ENCODE data around the gene MYADML2. TPM values are rescaled to one million over a fixed set of nuclear protein-coding genes. Genes with fewer than 3 reads are reported as not detected.
A peak's percentile ranks its signal among the peaks of the same experiment; 100 is the strongest.

Gene MYADML2
- total RNA-seq, 4 donors from 2014 or later: not detected

DNA sequence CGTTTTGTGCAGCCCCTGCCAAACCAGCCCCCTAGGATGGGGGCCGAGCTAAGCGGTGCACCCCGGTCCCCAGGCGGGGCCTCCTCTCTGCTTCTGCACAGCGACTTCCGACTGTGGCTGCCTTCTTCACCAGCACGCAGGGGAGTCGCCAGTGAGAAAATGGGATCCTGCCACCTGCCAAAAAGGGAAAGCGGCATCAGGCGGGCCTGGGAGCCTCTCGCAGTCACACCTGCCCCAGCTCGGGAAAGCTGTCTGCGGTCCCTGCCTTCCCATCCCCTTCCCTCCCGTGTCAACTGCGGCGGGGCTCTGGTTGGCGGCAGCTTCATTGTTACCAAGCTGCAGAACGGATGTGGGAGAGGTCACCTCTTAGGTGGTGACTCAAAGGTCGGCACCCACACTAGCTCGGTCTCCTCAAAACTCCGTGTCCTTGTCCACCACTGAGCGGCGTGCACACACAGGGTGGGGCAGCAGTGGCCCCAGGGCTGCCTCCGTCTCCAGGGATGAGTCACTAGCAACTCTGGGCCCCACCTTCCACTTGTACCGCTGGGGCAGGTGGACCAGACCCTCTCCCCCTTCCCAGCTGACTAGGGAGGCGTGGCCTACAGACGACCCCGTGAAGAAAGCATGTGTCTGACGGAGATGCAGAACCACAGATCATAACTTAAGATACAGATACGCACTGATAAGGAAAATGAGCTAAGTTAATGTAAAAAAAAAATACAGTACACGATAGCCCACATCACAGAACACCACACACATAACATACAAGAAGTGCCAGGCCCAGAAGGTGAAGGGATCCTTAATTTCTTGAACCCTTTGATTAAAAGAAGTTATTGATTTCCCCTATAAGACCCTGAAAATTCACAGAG is 34.4 kb downstream of the MYADML2 start:
- no peak for TF ChIP-seq POLR2A (IDR thresholded peaks at IDR 0.05)
- TF ChIP-seq, protein P1, sequence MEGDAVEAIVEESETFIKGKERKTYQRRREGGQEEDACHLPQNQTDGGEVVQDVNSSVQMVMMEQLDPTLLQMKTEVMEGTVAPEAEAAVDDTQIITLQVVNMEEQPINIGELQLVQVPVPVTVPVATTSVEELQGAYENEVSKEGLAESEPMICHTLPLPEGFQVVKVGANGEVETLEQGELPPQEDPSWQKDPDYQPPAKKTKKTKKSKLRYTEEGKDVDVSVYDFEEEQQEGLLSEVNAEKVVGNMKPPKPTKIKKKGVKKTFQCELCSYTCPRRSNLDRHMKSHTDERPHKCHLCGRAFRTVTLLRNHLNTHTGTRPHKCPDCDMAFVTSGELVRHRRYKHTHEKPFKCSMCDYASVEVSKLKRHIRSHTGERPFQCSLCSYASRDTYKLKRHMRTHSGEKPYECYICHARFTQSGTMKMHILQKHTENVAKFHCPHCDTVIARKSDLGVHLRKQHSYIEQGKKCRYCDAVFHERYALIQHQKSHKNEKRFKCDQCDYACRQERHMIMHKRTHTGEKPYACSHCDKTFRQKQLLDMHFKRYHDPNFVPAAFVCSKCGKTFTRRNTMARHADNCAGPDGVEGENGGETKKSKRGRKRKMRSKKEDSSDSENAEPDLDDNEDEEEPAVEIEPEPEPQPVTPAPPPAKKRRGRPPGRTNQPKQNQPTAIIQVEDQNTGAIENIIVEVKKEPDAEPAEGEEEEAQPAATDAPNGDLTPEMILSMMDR (IDR thresholded peaks at IDR 0.05): no peak
- Histone ChIP-seq H3K9me3 (no peaks in the 10 kb centered on the region), H3K27ac (peak overlapping the region; percentile 70 to 90 (median 82)), H3K4me1 (peaks cover 25 to 75% (median 37%) of the 10 kb centered on the region in 3 donors), H3K36me3 (peaks cover 31 to 64% (median 40%) of the 10 kb centered on the region in 3 donors), H3K27me3 (no peaks in the 10 kb centered on the region), H3K4me3 (no peak overlapping the region)
- intact Hi-C loops (cut with DNase I): no loop called here
- DNase-seq: no peak
- WGBS, 2 donors: 73 to 86% methylated on average over 16 to 23 of the region's 32 CpGs

DNA sequence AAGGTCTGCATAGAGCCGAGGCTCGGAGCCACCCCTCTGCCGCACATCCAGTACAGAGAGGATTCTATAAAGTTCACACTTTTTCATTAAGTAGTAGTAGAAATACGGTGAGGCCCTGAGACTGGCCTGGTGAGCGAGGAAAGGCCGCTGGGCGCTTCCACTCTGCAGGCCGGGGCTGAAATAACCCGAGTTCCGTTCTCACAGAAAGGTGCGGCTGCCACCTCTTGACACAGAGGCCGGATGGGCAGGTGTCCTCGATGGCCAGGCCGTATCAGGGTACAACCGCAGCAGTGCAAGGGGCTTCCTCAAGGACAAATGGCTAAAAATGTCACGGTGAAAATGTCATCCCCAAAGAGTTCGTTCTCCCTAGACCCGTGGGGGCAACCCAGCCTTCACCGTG is 35.1 kb downstream of the MYADML2 start:
- Histone ChIP-seq H3K27me3 (no peaks in the 10 kb centered on the region), H3K4me3 (peak overlapping the region in 3 of 4 donors; percentile 7 to 97 (median 77)), H3K9me3 (no peaks in the 10 kb centered on the region), H3K27ac (peak overlapping the region; percentile 70 to 90 (median 82)), H3K36me3 (peaks cover 31 to 71% (median 46%) of the 10 kb centered on the region in 3 donors), H3K4me1 (peaks cover 21 to 69% (median 33%) of the 10 kb centered on the region in 3 donors)
- intact Hi-C loops (cut with DNase I): no loop called here
- DNase-seq: no peak
- 76 to 87% methylated on average over 10 to 12 of the region's 19 CpGs for WGBS, 2 donors
- TF ChIP-seq, protein P1 (IDR thresholded peaks at IDR 0.05): no peak

DNA sequence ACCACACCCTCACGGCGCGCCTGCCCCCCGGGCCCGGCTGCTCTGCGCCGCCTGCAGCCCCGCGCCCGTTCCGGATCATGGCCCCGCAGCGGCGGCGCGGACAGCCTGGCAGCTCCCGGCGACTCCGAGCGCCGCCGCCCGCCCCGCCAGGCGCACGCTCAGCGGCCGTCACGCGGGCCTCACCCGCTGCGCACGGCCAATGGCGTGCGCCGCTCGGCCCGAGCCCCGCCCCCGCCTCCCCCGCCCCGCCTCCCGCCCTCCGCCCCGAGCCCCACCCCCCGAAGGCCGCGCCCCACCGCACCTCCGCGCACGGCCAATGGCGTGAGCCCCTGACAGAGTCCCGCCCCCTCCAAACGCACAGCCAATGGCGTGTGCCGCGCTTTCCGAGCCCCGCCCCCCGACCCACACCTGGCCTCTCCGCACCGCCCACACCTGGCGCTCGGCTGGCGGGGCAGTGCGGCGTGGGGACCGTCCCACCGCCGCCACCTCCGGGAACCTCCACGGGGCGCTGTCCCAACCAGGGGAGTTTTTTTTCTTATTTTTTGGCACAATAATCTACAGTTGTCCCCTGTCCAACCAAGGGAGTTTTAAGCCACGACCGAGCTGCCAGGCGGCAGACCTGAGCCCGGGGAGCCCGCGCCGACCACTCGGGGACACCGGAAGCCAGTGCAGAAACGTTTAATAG is 35.6 kb downstream of the MYADML2 start, which contains the start of gene PCYT2:
PCYT2 (minus strand) TSS at position 123 of the 685 bp plus-strand sequence; CDS start at position 79, 44 bp downstream.
- H3K4me1 ChIP-seq: peaks cover 16 to 64% (median 27%) of the 10 kb centered on the region in 3 donors
- H3K27me3 ChIP-seq: no peaks in the 10 kb centered on the region
- intact Hi-C loops (cut with DNase I): no loop called here
- no peaks in the 10 kb centered on the region for H3K9me3 ChIP-seq
- peak; percentile 44 for DNase-seq
- TF ChIP-seq, protein P1 (IDR thresholded peaks at IDR 0.05): peak in 1 of 6 experiments; percentile 38
- peak in 2 of 4 donors; percentile 25 to 42 for TF ChIP-seq POLR2A (IDR thresholded peaks at IDR 0.05)
- 21 to 38% methylated on average over 9 to 15 of the region's 84 CpGs for WGBS, 2 donors
- H3K27ac ChIP-seq: peak within 1 kb of the TSS; percentile 84 to 90 (median 87)
- peak within 1 kb of the TSS; percentile 70 to 97 (median 74) for H3K4me3 ChIP-seq
- peaks cover 31 to 76% (median 46%) of the 10 kb centered on the region in 3 donors for H3K36me3 ChIP-seq

DNA sequence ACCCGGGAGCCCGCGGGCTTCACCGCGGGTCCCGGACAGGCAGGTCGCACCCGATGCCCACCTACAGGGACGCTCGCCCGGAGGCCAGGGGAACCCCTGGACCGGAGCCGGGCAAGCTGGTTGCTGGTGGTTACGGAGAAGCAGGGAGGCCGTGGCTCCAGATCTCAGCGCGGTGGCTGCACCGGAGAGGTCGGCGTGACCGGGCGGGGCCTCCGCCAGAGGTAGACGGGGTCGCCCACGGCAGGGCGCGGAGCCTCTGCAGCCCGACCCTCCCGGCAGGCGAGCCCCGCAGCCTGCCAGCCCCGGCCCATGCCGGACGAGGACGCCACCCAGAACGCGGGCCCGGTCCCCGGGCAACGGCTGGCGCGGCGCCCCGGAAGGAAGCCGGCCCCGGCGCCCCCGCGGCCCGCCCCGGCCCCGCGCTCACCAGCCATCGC is 36.2 kb downstream of the MYADML2 start:
- no peaks in the 10 kb centered on the region for H3K27me3 ChIP-seq
- peaks cover 15 to 58% (median 21%) of the 10 kb centered on the region in 3 donors for H3K4me1 ChIP-seq
- intact Hi-C loops (cut with DNase I): no loop called here
- H3K27ac ChIP-seq: peak overlapping the region; percentile 72 to 90 (median 87)
- WGBS, 2 donors: 0% methylated on average over 3 of the region's 55 CpGs; no CpG with 5 or more reads in 1 of the 2 donors
- no peaks in the 10 kb centered on the region for H3K9me3 ChIP-seq
- DNase-seq: no peak
- peak overlapping the region; percentile 70 to 97 (median 74) for H3K4me3 ChIP-seq
- TF ChIP-seq, protein P1 (IDR thresholded peaks at IDR 0.05): no peak
- TF ChIP-seq POLR2A (IDR thresholded peaks at IDR 0.05): no peak
- H3K36me3 ChIP-seq: peaks cover 31 to 80% (median 44%) of the 10 kb centered on the region in 3 donors
